Stimulated activated CD8-positive, alpha-beta memory T cell treated with anti-CD3 and anti-CD28 coated beads, Interleukin-7, amount 100 ng/mL, for 48 hours (primary cell): ENCODE data around the gene LCE3D.

Experiments
- DNase-seq, 2 donors: peaks; one replicate each; pipeline ENCODE4 v3.0.0-alpha.2; 2020; ENCODE audit warnings: low read depth in 1 of 2; ENCODE audit errors: extremely low read depth in 1 of 2

The LCE3D gene

DNA sequence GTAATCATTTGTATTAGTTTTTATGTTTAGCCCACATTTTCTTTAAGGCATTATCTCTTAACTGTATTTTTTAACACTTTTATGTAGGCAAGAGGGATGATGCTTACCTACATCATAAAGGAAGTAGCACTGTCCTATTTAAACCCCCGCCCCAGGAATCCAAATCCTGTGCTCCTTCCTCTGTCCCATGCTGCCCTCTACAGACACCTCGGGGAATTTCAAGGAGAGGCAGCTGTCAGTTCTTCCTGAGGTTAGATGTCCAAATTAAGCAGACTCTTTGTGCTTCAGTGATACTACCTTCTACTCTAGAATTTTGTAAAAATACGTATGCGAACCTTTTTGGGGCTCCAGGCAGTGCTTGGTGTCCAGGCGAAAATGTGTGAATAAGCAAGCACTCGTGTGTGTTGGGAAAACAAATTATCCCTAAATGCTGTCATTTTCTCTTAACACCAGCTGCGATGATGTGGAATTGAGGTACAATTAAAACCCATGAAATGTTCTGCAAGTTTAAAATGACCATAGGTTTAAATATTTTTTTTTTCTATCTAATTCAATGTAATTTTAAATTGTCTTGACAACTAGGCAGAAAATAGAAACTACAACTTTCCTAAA, 46.9 kb downstream of the LCE3D start:
- DNase-seq: no peak
